ENCODE results near the gene CYTH1.

DNA sequence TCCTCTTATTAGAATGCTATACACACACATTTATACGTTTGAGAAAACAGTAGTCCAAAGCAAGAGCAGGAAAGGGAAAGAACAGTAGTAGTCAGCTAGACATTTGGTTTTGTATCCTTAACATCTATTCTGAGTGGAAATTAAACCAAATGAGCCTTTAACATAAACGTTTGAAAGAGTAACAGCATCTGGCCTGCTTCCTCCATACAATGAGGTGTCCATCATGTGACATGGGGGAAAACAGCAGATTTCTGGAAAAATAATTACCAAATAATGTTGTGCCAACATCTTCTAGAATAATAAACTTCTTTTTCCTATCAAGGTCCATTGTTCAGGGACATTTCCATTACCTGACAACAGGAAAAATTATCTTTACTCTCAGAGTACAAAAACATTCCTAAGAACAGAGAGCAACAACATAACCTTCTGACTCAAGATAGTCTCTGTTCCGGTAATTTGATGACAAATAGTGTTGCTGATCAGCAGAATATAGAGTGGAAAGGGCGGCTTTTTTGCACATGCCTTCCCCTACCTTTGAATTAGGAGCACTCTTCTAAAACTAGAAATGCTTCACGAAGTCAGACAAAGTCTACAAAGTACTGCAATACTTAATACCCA lies 20.2 kb downstream of the CYTH1 start:
- TF ChIP-seq, protein P1, sequence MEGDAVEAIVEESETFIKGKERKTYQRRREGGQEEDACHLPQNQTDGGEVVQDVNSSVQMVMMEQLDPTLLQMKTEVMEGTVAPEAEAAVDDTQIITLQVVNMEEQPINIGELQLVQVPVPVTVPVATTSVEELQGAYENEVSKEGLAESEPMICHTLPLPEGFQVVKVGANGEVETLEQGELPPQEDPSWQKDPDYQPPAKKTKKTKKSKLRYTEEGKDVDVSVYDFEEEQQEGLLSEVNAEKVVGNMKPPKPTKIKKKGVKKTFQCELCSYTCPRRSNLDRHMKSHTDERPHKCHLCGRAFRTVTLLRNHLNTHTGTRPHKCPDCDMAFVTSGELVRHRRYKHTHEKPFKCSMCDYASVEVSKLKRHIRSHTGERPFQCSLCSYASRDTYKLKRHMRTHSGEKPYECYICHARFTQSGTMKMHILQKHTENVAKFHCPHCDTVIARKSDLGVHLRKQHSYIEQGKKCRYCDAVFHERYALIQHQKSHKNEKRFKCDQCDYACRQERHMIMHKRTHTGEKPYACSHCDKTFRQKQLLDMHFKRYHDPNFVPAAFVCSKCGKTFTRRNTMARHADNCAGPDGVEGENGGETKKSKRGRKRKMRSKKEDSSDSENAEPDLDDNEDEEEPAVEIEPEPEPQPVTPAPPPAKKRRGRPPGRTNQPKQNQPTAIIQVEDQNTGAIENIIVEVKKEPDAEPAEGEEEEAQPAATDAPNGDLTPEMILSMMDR (IDR thresholded peaks at IDR 0.05) = no peak
- TF ChIP-seq SREBF2 (IDR thresholded peaks at IDR 0.05) = no peak
- TF ChIP-seq CBX2 (IDR thresholded peaks at IDR 0.05; ENCODE audit: borderline replicate concordance, low read depth) = no peak
